ENCODE results near the gene KCNMA1. TPM values are rescaled to one million over a fixed set of nuclear protein-coding genes. Genes with fewer than 3 reads are reported as not detected.
"Not testable (repeated sequence)": the region's sequence is repeated elsewhere in the genome, so short reads cannot be mapped to it uniquely, and the experiment has no call there.

KCNMA1 gene
- total RNA-seq, 1 experiment from 2014 or later: 0.49 TPM

GRCh38 chr10:77413231-77413630 lies 224.4 kb downstream of the KCNMA1 start (continued):
- no peak for TF ChIP-seq EGR1 (IDR thresholded peaks at IDR 0.05; ENCODE audit: low read depth)

DNA sequence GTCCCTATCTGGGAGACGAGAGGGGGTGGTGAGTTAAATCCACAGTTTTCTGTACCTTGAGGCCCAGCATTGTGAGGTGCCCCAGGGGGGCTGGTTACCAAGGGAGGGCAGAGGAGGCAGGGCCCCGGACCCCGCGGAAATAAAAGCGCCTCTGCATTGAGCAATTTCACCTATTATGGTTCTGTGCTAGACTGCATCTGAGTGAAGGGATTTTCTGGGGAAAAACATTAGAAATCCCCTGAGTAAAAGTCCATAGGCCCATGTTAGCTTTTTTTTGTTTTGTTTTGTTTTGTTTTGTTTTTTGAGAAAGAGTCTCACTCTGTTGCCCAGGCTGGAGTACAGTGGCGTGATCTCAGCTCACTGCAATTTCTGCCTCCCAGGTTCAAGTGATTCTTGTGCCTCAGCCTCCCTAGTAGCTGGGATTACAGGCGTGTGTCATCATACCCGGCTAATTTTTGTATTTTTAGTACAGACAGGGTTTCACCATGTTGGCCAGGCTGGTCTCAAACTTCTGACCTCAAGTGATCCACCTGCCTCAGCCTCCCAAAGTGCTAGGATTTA lies 225.0 kb downstream of the KCNMA1 start:
- H3K4me3 ChIP-seq (replicated peaks in 1 of 2; ENCODE audit: low read depth in 1 of 2, low read length in 2 of 2); ATAC-seq; BruUV-seq (replicated peaks); H3K9me2 ChIP-seq (ENCODE audit: insufficient read depth); H3K27ac ChIP-seq (ENCODE audit: low read depth, low read length); H3K4me2 ChIP-seq (ENCODE audit: low read length); H3K79me2 ChIP-seq (ENCODE audit: insufficient read depth, low read length); POLR2A ChIA-PET; H3K36me3 ChIP-seq (ENCODE audit: control insufficient read depth in 1 of 2, insufficient read depth in 2 of 2, low read length in 2 of 2); H3K4me1 ChIP-seq (ENCODE audit: control insufficient read depth in 1 of 2, insufficient read depth in 2 of 2, low read length in 2 of 2); DNase-seq (ENCODE audit: low read depth, low spot score); H3K9ac ChIP-seq (ENCODE audit: low read length); H4K20me1 ChIP-seq (ENCODE audit: insufficient read depth); H3K9me3 ChIP-seq (ENCODE audit: control insufficient read depth in 1 of 2, insufficient read depth in 1 of 2, low read depth in 1 of 2, low read length in 2 of 2); H3K27me3 ChIP-seq (ENCODE audit: insufficient read depth, low read length); intact Hi-C loops (cut with micrococcal nuclease); H2AFZ ChIP-seq (ENCODE audit: low read depth, low read length, poor library complexity, severe bottlenecking); RAD21 ChIA-PET (ENCODE audit: low non-redundant PET in 1 of 2, low total read pairs in 2 of 2, uncharacterized antibody in 2 of 2, unreplicated experiment in 2 of 2): not testable (repeated sequence)
- CTCF ChIA-PET: interaction anchor here (1.3 kb wide), 1 partner anchor 20 kb away, joined by 3 read pairs; no protein-coding TSS in a partner anchor

DNA sequence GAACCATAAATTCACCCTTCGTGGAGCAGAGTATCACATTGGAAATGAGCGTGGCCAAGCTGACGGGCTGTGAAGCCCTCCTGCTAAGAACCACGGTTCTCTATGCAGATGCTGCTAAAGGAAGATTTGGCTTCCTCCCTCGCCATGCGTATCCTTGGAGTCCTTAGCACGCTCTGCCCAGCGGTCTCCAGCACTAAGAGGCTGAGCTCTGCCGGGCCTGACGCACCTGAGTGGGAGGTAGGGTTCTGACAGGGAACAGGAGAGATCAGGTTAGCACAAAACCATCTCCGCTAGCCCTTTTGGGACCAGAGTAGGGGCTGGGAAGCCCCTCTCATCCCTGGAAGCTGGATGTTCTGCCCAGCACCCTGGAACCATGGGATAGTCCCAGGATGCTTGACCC lies 225.8 kb downstream of the KCNMA1 start:
- Histone ChIP-seq H2AFZ (ENCODE audit: low read depth, low read length, poor library complexity, severe bottlenecking) (no peak overlapping the region), H3K4me2 (ENCODE audit: low read length) (no peak overlapping the region), H3K27me3 (ENCODE audit: insufficient read depth, low read length) (no peaks in the 10 kb centered on the region; the same call in 1 of the 2 replicates), H3K79me2 (ENCODE audit: insufficient read depth, low read length) (no peaks in the 10 kb centered on the region), H3K4me1 (ENCODE audit: control insufficient read depth in 1 of 2, insufficient read depth in 2 of 2, low read length in 2 of 2) (peaks cover 0 to 8% of the 10 kb centered on the region in 2 experiments; a peak in 2 of 4 replicates), H3K9me2 (ENCODE audit: insufficient read depth) (no peaks in the 10 kb centered on the region), H3K9ac (ENCODE audit: low read length) (no peak overlapping the region), H3K27ac (ENCODE audit: low read depth, low read length) (no peak overlapping the region), H3K36me3 (ENCODE audit: control insufficient read depth in 1 of 2, insufficient read depth in 2 of 2, low read length in 2 of 2) (no peaks in the 10 kb centered on the region), H4K20me1 (ENCODE audit: insufficient read depth) (no peaks in the 10 kb centered on the region), H3K4me3 (replicated peaks in 1 of 2; ENCODE audit: low read depth in 1 of 2, low read length in 2 of 2) (no peak overlapping the region), H3K9me3 (ENCODE audit: control insufficient read depth in 1 of 2, insufficient read depth in 1 of 2, low read depth in 1 of 2, low read length in 2 of 2) (no peaks in the 10 kb centered on the region)
- no TSS peak for BruUV-seq (replicated peaks)
- DNase-seq (ENCODE audit: low read depth, low spot score): no peak
- ChIA-PET CTCF (no interaction called here), RAD21 (ENCODE audit: low non-redundant PET in 1 of 2, low total read pairs in 2 of 2, uncharacterized antibody in 2 of 2, unreplicated experiment in 2 of 2) (no interaction called here), POLR2A (no interaction called here)
- no peak for ATAC-seq
- intact Hi-C loops (cut with micrococcal nuclease): no loop called here
- TF ChIP-seq YY1 (IDR thresholded peaks at IDR 0.05; ENCODE audit: extremely low read depth, insufficient replicate concordance, low read depth, low read length) (no peak), ZNF274 (IDR thresholded peaks at IDR 0.05; ENCODE audit: low read depth, low read length) (no peak), CTCF (IDR thresholded peaks at IDR 0.05 in 2 of 3, conservative IDR thresholded peaks at IDR 0.05 in 1 of 3; ENCODE audit: borderline replicate concordance in 1 of 3, insufficient read depth in 1 of 3, low read depth in 2 of 3, low read length in 2 of 3) (no peak), FOSL1 (IDR thresholded peaks at IDR 0.05; ENCODE audit: low read depth) (no peak), JUND (IDR thresholded peaks at IDR 0.05) (no peak), EZH2phosphoT487 (IDR thresholded peaks at IDR 0.05; ENCODE audit: borderline replicate concordance) (no peak), EZH2 (IDR thresholded peaks at IDR 0.05) (no peak), MAX (IDR thresholded peaks at IDR 0.05) (no peak), CEBPB (IDR thresholded peaks at IDR 0.05; ENCODE audit: low read depth) (no peak), SRF (IDR thresholded peaks at IDR 0.05; ENCODE audit: low read depth) (no peak), SIN3A (IDR thresholded peaks at IDR 0.05; ENCODE audit: low read depth) (no peak), ZFX (IDR thresholded peaks at IDR 0.05) (no peak), EGR1 (IDR thresholded peaks at IDR 0.05; ENCODE audit: low read depth) (no peak), ZBTB33 (IDR thresholded peaks at IDR 0.05; ENCODE audit: extremely low read depth, insufficient replicate concordance, low read length) (no peak), RAD21 (IDR thresholded peaks at IDR 0.05; ENCODE audit: low read depth) (no peak)
- TF ChIP-seq, protein P1, sequence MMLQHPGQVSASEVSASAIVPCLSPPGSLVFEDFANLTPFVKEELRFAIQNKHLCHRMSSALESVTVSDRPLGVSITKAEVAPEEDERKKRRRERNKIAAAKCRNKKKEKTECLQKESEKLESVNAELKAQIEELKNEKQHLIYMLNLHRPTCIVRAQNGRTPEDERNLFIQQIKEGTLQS (IDR thresholded peaks at IDR 0.05): no peak

Measured in HCT116 (cell line).